ENCODE results near the gene UMAD1. TPM values are rescaled to one million over a fixed set of nuclear protein-coding genes. Genes with fewer than 3 reads are reported as not detected.

UMAD1 gene
- total and polyA plus RNA-seq, 12 donors: 7.4 to 77.4 (median 24.4) TPM

- Histone ChIP-seq H3K36me3 (replicated peaks in 1 of 2) (no peaks in the 10 kb centered on the region), H3K27ac (no peak overlapping the region), H3K4me3 (no peak overlapping the region), H3K9me3 (replicated peaks in 1 of 3) (no peaks in the 10 kb centered on the region), H3K4me1 (replicated peaks in 1 of 2) (no peaks in the 10 kb centered on the region), H3K27me3 (no peaks in the 10 kb centered on the region)
- TF ChIP-seq POLR2A (IDR thresholded peaks at IDR 0.05): no peak
- no peak for TF ChIP-seq CTCF (IDR thresholded peaks at IDR 0.05)
- intact Hi-C loops (cut with DNase I): no loop called here
- DNase-seq: no peak
- 73 to 83% (median 82%) methylated on average over 4 of the region's 4 CpGs for WGBS, 4 donors
Observed at GRCh38 chr7:7614018-7614741, 26.4 kb upstream of the UMAD1 start.

GRCh38 chr7:7617550-7617949 is 23.0 kb upstream of the UMAD1 start:
- 79 to 84% (median 82%) methylated on average over 3 of the region's 3 CpGs for WGBS, 4 donors
- DNase-seq: no peak
- intact Hi-C loops (cut with DNase I): no loop called here
- no peaks in the 10 kb centered on the region for H3K9me3 ChIP-seq (replicated peaks in 1 of 3)
- TF ChIP-seq CTCF (IDR thresholded peaks at IDR 0.05) (no peak), POLR2A (IDR thresholded peaks at IDR 0.05) (no peak)
- H3K27ac ChIP-seq: no peak overlapping the region
- H3K36me3 ChIP-seq (replicated peaks in 1 of 2): no peaks in the 10 kb centered on the region
- H3K4me3 ChIP-seq: no peak overlapping the region
- H3K27me3 ChIP-seq: no peaks in the 10 kb centered on the region
- no peaks in the 10 kb centered on the region for H3K4me1 ChIP-seq (replicated peaks in 1 of 2)

GRCh38 chr7:7618410-7618809 is 22.1 kb upstream of the UMAD1 start:
- intact Hi-C loops (cut with DNase I): no loop called here
- TF ChIP-seq CTCF (IDR thresholded peaks at IDR 0.05): no peak
- H3K27ac ChIP-seq: no peak overlapping the region
- no peaks in the 10 kb centered on the region for H3K27me3 ChIP-seq
- 84 to 94% (median 90%) methylated on average over 1 of the region's 1 CpG for WGBS, 4 donors
- no peak for DNase-seq
- no peaks in the 10 kb centered on the region for H3K4me1 ChIP-seq (replicated peaks in 1 of 2)
- no peak overlapping the region for H3K4me3 ChIP-seq
- no peaks in the 10 kb centered on the region for H3K9me3 ChIP-seq (replicated peaks in 1 of 3)
- H3K36me3 ChIP-seq (replicated peaks in 1 of 2): no peaks in the 10 kb centered on the region

GRCh38 chr7:7620236-7620635 is 20.3 kb upstream of the UMAD1 start:
- H3K4me1 ChIP-seq (replicated peaks in 1 of 2): no peaks in the 10 kb centered on the region
- H3K4me3 ChIP-seq: no peak overlapping the region
- H3K9me3 ChIP-seq (replicated peaks in 1 of 3): no peaks in the 10 kb centered on the region
- no peaks in the 10 kb centered on the region for H3K36me3 ChIP-seq (replicated peaks in 1 of 2)
- WGBS, 4 donors: 84 to 92% (median 89%) methylated on average over 1 of the region's 1 CpG
- H3K27me3 ChIP-seq: no peaks in the 10 kb centered on the region
- intact Hi-C loops (cut with DNase I): no loop called here
- TF ChIP-seq CTCF (IDR thresholded peaks at IDR 0.05) (no peak), POLR2A (IDR thresholded peaks at IDR 0.05) (no peak)
- H3K27ac ChIP-seq: peak overlapping the region in 1 of 5 donors; percentile 17
- DNase-seq: no peak
